ENCODE data around the gene ZCWPW1.

DNA sequence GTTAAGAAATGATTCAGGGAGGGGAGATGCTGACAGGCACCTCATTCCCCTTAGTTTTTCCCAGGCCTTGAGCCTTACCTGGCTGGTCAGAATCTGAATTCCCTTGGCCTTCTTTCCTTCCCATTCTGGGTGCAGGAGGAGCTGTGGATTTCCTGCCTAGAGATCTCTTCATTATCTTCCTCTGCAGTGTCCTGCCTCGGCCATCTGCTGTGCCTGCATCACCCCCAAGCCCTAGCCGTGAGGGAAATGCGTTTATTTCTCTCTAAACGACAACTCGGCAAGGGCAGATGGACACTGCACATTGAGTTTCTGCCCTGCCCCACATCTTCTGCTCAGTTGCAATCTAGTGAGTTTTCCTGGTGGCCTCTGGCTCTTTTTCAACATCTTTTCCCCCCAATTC lies 26.7 kb downstream of the ZCWPW1 start:
- TF ChIP-seq ZNF24 (IDR thresholded peaks at IDR 0.05) = no peak
- TF ChIP-seq, protein P1, sequence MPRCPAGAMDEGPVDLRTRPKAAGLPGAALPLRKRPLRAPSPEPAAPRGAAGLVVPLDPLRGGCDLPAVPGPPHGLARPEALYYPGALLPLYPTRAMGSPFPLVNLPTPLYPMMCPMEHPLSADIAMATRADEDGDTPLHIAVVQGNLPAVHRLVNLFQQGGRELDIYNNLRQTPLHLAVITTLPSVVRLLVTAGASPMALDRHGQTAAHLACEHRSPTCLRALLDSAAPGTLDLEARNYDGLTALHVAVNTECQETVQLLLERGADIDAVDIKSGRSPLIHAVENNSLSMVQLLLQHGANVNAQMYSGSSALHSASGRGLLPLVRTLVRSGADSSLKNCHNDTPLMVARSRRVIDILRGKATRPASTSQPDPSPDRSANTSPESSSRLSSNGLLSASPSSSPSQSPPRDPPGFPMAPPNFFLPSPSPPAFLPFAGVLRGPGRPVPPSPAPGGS (IDR thresholded peaks at IDR 0.05; ENCODE audit: borderline replicate concordance, insufficient read depth, low read depth, low read length, poor library complexity, severe bottlenecking) = no peak
- TF ChIP-seq, protein P2, sequence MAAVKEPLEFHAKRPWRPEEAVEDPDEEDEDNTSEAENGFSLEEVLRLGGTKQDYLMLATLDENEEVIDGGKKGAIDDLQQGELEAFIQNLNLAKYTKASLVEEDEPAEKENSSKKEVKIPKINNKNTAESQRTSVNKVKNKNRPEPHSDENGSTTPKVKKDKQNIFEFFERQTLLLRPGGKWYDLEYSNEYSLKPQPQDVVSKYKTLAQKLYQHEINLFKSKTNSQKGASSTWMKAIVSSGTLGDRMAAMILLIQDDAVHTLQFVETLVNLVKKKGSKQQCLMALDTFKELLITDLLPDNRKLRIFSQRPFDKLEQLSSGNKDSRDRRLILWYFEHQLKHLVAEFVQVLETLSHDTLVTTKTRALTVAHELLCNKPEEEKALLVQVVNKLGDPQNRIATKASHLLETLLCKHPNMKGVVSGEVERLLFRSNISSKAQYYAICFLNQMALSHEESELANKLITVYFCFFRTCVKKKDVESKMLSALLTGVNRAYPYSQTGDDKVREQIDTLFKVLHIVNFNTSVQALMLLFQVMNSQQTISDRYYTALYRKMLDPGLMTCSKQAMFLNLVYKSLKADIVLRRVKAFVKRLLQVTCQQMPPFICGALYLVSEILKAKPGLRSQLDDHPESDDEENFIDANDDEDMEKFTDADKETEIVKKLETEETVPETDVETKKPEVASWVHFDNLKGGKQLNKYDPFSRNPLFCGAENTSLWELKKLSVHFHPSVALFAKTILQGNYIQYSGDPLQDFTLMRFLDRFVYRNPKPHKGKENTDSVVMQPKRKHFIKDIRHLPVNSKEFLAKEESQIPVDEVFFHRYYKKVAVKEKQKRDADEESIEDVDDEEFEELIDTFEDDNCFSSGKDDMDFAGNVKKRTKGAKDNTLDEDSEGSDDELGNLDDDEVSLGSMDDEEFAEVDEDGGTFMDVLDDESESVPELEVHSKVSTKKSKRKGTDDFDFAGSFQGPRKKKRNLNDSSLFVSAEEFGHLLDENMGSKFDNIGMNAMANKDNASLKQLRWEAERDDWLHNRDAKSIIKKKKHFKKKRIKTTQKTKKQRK (IDR thresholded peaks at IDR 0.05; ENCODE audit: low read depth, low read length) = no peak
- no peak for TF ChIP-seq CEBPB (IDR thresholded peaks at IDR 0.05; ENCODE audit: borderline replicate concordance in 1 of 2, low read depth in 2 of 2, low read length in 2 of 2)
- TF ChIP-seq, protein P3, sequence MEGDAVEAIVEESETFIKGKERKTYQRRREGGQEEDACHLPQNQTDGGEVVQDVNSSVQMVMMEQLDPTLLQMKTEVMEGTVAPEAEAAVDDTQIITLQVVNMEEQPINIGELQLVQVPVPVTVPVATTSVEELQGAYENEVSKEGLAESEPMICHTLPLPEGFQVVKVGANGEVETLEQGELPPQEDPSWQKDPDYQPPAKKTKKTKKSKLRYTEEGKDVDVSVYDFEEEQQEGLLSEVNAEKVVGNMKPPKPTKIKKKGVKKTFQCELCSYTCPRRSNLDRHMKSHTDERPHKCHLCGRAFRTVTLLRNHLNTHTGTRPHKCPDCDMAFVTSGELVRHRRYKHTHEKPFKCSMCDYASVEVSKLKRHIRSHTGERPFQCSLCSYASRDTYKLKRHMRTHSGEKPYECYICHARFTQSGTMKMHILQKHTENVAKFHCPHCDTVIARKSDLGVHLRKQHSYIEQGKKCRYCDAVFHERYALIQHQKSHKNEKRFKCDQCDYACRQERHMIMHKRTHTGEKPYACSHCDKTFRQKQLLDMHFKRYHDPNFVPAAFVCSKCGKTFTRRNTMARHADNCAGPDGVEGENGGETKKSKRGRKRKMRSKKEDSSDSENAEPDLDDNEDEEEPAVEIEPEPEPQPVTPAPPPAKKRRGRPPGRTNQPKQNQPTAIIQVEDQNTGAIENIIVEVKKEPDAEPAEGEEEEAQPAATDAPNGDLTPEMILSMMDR (IDR thresholded peaks at IDR 0.05 in 2 of 3, conservative IDR thresholded peaks at IDR 0.05 in 1 of 3; ENCODE audit: control insufficient read depth in 2 of 3, extremely low read depth in 1 of 3, insufficient read depth in 1 of 3, low read depth in 3 of 3, low read length in 3 of 3) = no peak
- TF ChIP-seq KAT2A (conservative IDR thresholded peaks at IDR 0.05; ENCODE audit: control insufficient read depth, low read depth, low read length) = no peak
- TF ChIP-seq, protein P4, sequence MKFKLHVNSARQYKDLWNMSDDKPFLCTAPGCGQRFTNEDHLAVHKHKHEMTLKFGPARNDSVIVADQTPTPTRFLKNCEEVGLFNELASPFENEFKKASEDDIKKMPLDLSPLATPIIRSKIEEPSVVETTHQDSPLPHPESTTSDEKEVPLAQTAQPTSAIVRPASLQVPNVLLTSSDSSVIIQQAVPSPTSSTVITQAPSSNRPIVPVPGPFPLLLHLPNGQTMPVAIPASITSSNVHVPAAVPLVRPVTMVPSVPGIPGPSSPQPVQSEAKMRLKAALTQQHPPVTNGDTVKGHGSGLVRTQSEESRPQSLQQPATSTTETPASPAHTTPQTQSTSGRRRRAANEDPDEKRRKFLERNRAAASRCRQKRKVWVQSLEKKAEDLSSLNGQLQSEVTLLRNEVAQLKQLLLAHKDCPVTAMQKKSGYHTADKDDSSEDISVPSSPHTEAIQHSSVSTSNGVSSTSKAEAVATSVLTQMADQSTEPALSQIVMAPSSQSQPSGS (IDR thresholded peaks at IDR 0.05; ENCODE audit: low read length) = no peak
- TF ChIP-seq POLR2AphosphoS5 (IDR thresholded peaks at IDR 0.05; ENCODE audit: low read length) = no peak
- no peak for TF ChIP-seq MXI1 (IDR thresholded peaks at IDR 0.05; ENCODE audit: low read depth, low read length)
- no peak for TF ChIP-seq TCF7 (IDR thresholded peaks at IDR 0.05; ENCODE audit: borderline replicate concordance)
- TF ChIP-seq POU2F2 (IDR thresholded peaks at IDR 0.05; ENCODE audit: borderline replicate concordance, low read depth, low read length) = no peak
- no peak for TF ChIP-seq FOXM1 (IDR thresholded peaks at IDR 0.05; ENCODE audit: low read depth, low read length)
